HG02973 (cell line): Measurements from ENCODE around the gene C1RL.
"Not testable (repeated sequence)": the region's sequence is repeated elsewhere in the genome, so short reads cannot be mapped to it uniquely, and the experiment has no call there.

Source experiments
- ATAC-seq: cut with Tn5 transposase; IDR thresholded peaks from one replicate; pipeline ENCODE4 v1.9.1; 2021; ENCODE audit warnings: moderate library complexity; ENCODE audit not compliant: unreplicated experiment

C1RL gene

DNA sequence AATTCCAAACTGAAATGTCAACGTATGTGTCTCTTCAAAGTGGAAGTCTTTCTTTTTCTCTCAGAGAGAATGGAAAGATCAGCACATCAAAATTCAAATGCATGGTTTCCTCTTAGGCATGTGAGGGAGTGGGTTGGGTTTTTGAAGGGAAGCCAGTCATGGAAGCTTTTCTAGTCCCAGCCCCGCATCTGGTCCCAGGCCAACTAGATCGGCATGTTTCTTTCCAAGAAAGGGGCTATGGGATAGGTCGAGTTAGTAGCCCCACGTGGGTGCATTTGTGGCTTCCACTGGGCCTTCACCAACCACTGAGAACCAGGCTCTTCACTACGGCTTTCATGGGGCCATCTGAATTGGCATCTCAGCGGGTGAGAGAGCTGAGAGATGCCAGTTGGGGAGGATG is 41.9 kb downstream of the C1RL start:
- ATAC-seq: no peak

DNA sequence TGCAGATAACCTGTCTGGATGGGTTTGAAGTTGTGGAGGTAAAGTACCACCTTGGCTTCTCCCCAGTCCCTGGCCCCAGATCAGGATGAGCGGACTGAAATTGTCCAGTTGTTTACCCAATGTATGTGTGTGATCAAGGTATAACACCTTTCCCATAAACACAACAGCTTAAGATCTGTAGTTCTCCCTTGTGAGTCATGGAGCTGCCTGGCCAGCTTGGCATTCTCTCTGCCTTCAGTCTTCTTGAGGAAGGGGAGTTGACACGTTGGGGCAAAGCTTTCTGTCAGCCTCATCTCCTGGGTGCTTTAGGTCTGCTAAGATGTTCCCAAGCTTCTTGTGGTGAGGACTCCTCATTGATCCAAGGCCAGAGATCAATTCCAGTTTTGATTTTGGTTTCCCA is 42.4 kb downstream of the C1RL start:
- no peak for ATAC-seq

DNA sequence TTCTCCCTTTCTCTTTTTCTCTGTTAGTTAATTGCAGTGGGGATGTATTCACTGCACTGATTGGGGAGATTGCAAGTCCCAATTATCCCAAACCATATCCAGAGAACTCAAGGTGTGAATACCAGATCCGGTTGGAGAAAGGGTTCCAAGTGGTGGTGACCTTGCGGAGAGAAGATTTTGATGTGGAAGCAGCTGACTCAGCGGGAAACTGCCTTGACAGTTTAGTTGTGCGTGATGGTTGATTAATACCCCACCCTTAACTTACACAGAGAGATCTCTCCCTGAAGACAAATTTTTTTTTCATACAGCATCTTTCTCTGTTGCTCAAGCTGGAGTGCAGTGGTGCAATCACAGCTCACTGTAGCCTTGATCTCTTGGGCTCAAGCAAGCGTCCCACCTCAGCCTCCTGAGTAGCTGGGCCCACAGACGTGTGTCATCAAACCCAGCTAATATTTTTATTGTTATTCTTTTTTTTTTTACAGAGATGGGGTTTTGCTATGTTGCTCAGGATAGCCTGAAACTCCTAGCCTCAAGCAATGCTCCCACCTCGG is 43.9 kb downstream of the C1RL start:
- no peak for ATAC-seq

DNA sequence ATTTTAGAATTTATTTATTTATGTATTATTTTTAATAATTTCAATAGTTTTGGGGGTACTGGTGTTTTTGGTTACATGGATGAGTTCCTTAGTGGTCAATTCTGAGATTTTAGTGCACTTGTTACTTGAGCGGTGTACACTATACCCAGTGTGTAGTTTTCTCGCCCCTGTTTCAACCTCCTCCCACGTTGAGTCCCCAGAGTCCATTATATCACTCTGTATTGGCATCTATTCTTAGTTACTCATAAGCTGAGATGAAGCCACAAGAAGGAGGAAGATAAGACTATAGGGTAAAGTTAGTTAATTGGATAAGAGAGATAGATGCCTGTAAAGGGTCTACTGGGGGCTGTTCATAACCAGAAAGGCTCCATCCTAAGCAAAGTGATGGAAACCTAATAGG is 44.5 kb downstream of the C1RL start:
- ATAC-seq: no peak

DNA sequence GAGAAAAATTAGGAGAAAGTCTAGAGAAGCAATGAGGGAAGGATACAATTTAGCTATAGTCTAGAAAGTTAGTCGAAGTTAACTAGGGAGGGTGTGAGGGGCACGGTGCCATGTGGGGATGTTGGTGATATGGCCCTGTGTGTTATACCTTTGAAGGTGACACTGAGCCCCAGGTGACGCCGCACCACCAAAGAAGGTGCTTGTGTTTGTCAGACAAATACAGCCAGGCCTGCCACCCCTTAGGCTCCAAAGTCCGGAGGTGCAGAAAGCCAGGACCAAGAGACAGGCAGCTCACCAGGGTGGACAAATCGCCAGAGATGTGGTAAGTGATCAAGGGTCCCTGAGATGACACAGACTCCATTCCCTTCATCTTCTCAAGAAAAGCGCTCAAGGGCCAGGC is 47.4 kb downstream of the C1RL start:
- ATAC-seq: no peak

DNA sequence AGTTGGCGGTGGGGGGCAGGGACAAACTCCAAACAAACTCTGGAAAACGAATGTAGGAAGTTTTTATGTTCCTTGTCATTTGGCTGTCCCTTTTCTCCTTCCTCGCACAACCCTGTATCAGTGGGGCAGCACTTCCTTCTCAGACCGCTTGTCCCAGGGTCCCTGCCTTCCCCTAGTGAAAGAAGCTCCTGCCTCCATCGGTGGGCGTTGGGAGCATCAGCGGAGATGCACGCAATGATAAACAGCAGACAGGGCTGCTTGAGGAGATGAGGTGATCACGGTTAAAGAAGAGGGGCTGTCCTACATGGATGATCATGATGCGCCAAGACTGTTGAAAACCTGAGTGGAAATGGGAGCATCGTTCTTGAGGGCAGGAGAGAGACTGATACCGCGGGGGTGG is 47.9 kb downstream of the C1RL start:
- ATAC-seq: no peak

DNA sequence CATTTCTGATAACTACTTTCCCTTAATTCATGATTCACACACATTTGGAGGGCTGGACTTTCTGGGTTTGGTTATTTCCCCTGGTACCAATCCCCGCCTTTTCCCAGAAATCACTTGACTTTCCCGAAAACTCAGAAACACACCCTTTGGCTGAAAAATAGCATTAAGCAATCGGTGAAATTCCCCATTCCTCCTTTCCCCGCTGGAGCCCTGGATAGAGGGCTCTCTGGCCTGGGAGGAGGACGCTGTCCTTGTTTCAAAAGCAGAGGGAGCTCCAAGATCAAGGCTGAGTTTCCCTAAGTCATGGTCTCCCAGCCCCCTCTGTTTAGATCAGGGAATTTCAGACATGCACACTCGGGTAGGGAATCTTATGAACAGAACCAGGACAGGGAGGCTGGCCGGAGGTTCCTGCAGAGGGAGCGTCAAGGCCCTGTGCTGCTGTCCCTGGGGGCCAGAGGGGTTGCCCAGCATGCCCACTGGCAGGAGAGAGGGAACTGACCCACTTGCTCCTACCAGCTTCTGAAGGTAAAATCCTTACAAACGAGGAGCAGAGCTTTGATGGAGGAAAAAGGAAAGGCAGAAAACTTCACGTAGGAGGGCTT is 48.6 kb downstream of the C1RL start, which contains the start of gene C1S:
Gene C1S (plus strand): TSS at position 366 of the 602 bp plus-strand sequence. CDS start 1,195 bp downstream, outside the sequence.
- ATAC-seq: no peak

DNA sequence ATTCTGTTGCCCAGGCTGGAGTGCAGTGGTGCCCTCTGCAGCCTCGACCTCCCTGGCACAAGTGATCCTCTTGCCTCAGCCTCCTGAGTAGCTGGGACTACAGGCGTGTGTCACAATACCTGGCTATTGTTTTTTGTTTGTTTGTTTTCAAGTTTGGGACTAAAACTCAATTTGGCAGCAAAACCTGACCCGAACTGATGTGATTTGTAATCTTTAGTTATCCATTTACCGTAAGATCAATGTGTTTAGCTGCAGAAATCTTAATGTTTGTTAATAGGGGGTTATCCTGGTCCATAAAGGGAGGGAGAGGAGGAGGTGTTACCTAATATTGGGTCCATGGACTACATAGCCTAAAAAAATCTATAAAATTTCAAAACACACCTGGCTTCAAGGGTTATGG is 49.2 kb downstream of the C1RL start:
- no peak for ATAC-seq

DNA sequence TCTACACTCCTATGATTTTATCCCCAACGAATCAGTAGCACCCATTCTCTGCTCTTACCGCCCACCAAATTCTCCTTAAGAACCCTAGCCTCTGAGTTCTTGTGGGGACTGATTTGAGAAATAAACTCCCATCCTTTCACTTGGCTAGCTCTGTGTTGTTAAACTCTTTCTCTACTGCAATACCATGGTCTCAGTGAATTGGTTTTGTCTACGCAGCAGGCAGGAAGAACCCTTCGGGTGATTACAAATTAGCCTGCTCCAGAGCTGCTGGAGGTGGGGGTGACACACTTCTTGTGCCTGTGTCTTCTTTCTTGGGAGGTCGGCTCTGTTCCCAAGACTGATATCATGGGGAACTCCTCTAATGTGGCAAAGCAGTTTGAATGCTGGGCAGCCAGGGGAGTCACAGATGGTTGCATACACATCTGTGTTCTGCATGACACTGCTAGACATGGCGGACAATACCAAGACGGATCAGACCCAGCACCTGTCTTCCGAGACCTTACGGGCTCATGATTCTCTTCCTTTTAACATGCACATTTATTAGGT is 50.1 kb downstream of the C1RL start:
- no peak for ATAC-seq

DNA sequence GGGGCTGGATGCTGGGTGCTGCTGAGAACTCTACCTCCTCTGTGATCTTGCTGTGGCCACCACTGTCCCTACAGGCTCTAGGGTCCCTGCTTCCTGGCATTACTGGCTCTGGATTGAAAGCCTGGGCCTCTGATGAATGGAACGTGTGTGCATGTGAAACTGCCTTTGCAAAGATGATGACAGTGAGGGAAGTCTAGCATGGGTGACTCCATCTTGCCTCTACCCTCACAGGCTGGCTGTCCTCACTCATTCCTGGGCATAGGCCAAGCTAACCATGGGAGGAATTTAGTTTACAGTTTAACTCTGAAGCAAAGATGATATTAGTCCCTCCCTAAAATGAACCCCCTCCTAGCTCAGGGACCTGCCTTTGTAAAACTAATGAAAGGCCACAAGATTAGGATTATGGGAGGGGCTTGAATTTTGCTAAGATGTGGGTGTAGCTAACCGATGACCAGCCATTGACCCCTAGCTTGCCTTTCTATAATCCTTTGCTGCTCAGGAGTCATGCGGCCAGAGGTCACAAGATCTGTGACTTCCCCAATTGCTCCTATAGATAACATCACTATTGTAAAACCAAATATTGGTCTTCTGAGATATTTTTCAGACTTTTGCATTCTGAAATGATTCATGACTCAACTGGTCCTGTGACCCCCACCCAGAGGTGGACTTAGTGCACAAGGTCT is 50.7 kb downstream of the C1RL start:
- no peak for ATAC-seq

DNA sequence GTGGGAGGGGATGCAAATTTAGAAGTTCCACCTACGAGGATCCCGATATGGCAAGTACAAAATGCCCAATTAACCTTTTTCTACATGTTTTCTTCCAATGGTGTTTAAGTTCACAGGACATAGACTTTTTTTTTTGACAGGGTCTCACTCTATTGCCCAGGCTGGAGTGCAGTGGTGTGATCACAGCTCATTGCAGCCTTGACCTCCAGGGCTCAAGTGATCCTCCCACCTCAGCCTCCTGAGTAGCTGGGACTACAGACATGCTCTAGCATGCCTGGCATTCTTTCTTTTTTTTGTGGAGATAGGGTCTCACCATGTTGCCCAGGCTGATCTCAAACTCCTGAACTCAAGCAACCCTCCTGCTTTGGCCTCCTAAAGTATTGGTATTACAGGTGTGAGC is 53.3 kb downstream of the C1RL start:
- not testable (repeated sequence) for ATAC-seq

DNA sequence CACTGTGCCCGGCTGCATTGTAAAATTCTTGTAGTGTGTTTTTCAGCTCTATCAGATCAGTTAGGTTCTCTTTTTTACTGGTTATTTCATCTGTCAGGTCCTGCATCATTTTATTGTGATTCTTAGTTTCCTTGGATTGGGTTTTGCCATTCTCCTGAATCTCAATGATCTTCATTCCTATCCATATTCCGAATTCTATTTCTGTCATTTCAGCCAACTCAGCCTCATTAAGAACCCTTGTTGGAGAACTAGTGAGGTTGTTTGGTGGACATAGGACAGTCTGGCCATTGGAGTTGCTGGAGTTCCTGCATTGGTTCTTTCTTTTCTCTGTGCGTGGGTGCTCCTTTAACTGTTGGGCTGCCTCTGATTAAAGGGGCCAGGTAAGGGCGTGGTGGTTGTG is 54.1 kb downstream of the C1RL start:
- no peak for ATAC-seq

DNA sequence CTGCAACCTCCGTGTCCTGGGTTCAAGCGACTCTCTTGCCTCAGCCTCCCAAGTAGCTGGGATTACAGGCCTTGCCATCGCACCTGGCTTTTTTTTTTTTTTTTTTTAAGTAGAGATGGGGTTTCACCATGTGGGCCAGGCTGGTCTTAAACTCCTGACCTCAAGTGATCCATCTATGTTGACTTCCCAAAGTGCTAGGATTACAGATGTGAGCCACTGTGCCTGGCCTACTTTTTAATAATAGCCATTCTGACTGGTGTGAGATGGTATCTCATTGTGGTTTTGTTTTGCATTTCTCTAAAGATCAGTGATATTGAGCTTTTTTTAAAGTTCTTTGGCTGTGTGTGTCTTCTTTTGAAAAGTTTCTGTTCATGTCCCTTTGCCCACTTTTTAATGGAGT is 59.0 kb downstream of the C1RL start:
- not testable (repeated sequence) for ATAC-seq

DNA sequence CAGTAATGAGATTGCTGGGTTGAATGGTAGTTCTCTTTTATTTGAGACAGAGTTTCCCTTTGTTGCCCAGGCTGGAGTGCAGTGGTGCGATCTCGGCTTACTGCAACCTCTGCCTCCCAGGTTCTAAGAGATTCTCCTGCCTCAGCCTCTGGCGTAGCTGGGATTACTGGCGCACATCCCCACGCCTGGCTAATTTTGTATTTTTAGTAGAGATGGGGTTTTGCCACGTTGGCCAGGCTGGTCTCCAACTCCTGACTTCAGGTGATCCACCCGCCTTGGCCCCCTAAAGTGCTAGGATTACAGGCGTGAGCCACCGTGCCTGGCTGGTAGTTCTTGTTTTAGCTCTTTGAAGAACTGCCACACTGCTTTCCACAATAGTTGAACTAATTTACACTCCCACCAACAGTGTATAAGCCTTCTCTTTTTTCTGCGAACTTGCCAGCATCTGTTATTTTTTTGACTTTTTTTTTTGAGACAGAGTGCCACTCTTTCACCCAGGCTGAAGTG is 59.5 kb downstream of the C1RL start:
- not testable (repeated sequence) for ATAC-seq

DNA sequence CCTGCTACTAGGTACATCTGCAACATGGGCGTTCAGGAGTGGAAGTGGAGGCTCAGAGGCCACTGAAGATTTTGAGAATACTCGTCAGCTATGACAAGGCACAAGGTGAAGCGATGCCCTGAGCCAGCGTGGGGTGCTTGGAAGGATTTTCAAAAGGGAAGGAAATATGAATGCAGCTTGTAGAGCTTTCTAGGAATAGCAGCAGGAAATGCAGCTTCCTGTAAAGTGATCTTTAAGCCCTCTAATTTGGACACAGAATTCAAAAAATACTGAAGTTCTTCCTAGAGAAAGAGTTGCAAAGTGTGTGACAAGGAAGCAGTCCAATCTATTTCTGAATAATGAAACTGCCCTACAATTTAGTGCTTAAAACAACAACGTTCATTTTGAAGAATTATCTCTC is 61.7 kb downstream of the C1RL start:
- ATAC-seq: no peak

DNA sequence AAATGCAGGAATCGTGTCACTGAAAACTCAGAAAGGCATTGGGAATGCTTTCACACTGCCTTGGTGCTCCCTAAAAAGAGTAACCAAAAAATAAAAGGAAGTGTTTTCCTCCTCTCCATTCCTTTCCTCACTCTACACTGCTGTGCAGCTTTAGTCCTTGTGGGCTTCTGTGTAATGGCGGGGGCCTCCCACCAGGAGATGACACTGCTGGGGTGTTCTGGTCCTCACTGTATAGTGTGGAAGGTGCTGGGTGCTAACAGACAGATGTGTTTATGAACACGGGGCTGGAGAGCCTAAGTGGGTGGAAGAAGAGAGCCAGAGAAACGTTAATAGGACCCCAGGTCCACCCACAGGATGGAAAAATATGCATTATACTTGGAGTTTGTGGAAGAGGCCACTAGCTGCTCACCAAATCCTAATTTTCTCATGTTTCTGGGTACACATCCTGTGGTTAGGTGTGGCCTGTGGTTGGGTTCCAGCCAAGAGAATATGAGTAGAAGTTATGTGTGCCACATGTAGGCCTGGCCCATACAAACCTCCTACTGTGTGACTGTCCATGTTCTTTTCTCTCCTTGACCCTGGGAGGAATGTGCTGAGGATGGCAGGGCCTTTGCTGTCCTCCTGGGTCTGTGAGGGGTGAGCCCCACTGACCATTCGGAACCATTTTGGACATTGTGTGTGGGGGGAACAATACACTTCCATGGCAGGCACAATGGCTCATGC is 62.5 kb downstream of the C1RL start:
- ATAC-seq: no peak

DNA sequence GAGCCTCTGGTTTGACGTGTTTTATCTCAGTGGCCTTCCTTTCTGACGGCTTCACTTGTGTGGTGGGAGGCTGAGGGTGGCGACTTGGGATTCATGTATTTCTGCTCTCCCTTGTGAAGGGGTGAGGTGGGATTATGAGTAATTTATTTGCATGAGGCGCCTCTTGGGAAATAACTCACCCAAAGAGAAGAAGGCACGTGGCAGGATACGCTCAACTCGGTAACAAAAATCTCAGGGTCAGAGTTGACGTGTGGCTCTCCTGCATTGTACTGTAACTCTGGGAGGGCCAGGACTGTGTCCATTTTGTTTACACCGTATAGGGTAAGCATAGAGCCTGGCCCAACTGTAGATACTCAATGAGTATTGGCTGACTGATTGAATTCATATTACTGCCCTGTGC is 63.1 kb downstream of the C1RL start:
- ATAC-seq: no peak
